CD4-positive, alpha-beta T cell treated with Interleukin-15 for 4 hours (primary cell): Measurements from ENCODE around the gene SLC37A1.

Experiments
- DNase-seq: peaks from one replicate; pipeline ENCODE4 v3.0.0-alpha.2; 2020; ENCODE audit warnings: low spot score

Gene SLC37A1

GRCh38 chr21:42562816-42563215 is 49.2 kb downstream of the SLC37A1 start:
- no peak for DNase-seq

GRCh38 chr21:42563261-42563660 is 49.6 kb downstream of the SLC37A1 start:
- DNase-seq, result no peak

- no peak for DNase-seq
Observed at GRCh38 chr21:42563686-42564085, 50.0 kb downstream of the SLC37A1 start.

- no peak for DNase-seq
Observed at GRCh38 chr21:42564561-42564971, 50.9 kb downstream of the SLC37A1 start.

GRCh38 chr21:42565206-42565810 is 51.7 kb downstream of the SLC37A1 start:
- DNase-seq, result no peak

DNA sequence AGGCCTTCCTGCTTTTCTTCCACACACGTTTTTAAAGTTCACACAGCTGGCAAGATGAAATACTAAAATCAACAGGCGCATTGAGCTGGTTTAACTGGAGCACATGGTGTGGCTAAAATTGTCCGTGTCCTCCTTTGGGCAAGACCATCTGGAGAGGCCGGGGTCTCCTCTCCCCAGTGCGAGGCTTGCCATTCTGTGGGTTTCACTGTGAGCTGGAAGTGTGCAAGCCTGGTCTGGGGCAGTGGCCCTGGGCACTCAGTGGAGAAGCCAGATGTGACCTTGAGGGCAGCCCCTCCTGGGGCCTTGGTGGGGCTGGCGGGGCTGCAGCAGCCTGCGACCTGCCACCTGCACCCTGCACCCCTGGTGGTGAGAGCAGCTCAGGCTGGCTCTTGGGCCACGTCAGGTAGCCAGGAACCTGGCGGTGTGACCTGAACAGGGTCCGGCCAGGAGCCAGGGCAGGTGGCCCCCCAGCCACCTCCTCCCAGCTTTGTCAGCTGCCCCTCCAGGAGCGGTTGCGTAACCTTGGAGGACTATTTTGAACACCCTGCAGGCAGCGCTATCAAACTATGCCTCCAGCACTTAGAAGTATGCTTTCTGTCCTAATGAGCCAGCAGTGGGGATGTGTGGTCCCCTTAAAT is 52.4 kb downstream of the SLC37A1 start:
- DNase-seq, result no peak

DNA sequence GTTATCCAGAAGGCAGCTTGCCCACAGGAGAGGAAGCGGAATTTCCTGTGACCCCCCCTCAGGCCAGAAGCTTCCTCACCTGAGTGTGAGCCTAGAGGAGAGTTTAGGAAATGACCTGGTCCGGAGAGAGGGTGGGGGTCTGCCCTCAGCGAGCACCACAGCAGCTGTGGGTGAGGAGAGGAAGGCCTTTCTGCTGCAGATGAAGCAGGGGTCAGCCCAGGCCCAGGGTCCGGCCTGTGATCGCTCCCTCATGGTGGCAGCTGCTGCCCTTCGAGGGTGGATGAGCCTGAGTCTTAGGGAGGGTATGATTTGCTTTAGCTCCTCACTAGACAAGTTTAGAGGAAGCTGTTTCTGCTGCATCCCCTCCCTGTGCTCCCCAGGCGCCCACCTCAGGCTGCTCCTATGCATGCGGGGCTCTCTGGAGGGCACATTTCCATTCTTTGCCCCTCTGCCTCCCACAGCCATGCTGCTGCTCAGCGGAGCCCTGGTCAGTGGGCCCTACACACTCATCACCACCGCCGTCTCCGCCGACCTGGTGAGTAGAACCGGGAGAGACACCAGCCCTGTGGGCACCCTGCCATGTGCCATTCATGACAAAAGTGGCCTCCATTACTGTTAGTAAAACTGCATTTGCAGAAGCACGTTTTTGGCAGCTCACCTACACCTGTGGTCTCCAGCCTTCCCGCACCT is 53.0 kb downstream of the SLC37A1 start:
- no peak for DNase-seq

GRCh38 chr21:42567214-42567555 is 53.5 kb downstream of the SLC37A1 start:
- DNase-seq, result no peak

- no peak for DNase-seq
Observed at GRCh38 chr21:42567861-42568260, 54.2 kb downstream of the SLC37A1 start.

GRCh38 chr21:42568376-42568775 is 54.7 kb downstream of the SLC37A1 start:
- DNase-seq, result no peak

- DNase-seq, result no peak
Observed at GRCh38 chr21:42568866-42569731, 55.4 kb downstream of the SLC37A1 start.

DNA sequence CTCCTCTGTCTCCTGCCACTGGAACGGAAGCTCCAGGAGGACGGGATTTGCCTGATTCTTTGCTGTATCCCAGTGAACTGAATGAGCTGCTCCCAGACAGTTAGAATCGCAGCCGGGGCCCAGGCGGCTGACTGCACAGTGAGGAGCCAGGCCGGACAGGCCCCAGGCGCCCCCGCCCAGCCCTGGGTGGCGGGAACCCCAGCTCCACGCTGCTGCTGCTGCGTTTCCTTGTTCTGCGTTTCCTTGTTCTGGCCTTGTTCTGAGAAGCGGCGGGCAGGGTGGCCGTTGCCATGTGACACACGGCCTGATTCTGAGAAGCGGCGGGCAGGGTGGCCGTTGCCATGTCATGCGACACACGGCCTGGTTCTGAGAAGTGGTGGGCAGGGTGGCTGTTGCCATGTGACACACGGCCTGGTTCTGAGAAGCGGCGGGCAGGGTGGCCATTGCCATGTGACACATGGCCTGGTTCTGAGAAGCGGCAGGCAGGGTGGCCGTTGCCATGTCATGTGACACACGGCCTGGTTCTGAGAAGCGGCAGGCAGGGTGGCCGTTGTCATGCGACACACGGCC is 56.2 kb downstream of the SLC37A1 start:
- DNase-seq, result no peak

DNA sequence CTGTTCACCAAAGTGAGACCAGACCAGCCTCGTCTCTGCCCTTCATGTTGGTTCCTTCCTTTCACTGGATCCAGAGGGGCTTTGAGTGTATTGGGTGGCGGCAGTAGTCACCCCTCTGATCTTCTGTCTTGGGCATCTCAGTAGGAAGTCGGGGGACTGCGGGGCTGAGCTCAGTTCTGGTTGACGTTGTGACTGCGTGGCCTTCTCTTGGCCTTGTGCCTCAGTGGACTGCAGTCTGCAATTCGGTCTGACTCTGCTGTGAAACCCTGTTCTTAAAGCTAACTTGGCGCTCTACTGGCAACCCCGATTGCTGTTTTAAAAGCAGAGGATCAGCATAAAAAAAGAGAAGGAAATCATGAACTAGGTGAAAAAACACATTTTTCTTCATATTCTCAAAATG is 56.7 kb downstream of the SLC37A1 start:
- DNase-seq, result no peak

- DNase-seq, result no peak
Observed at GRCh38 chr21:42570841-42571387, 57.3 kb downstream of the SLC37A1 start.

- DNase-seq, result no peak
Observed at GRCh38 chr21:42571391-42572150, 57.9 kb downstream of the SLC37A1 start.

GRCh38 chr21:42572906-42573495 is 59.3 kb downstream of the SLC37A1 start:
- DNase-seq, result no peak

DNA sequence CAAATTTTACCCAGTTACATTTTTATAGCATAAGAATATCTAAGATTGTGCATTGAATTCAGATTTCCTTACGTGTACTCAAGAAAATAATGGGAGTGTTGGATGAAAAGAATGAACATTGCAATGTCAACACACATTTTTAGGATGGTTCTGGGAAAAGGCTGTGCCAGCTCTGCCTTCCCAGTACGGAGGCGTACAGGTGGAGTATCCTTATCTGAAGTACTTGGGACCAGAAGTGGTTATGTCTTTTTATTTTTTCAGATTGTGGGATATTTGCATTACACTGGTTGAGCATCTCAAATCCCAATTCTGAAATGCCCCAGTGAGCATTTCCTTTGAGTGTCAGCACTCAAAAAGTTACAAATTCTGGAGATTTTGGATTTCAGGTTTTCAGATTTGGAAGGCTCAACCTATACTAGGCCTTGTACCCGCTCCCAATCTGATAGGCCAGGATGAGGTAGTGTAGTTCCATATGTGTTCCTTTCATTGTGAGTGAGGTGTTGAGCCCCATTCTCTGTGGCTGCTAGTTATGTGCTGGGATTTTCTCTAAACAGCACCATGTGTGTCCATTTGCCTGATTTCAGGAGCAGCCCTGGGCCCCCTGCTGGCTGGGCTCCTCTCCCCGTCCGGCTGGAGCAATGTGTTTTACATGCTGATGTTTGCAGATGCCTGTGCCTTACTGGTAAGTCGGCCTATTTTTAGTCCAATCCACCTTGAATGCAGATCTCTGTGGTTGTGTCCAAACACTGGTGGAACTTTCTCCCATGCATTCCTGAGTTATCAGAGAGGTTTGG is 60.8 kb downstream of the SLC37A1 start:
- DNase-seq, result no peak

DNA sequence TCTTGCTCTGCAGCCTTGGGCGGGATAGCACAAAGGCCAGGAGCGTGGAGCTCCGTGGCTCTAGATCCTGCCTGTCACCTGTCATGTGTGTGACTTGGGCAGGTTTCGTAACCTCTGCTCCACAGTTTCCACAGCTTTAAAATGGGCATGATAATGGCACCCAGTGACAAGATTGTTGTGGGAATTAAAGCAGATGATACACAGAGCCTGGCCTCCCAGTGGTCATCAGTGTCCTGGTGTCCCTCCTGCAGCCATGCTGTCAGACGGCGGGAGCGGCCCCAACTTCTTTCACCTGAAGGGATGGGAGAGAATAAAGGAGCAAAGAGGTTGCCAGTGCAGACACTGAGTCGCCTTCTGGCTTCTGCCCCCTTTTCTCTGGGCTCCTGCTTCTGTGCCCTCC is 61.5 kb downstream of the SLC37A1 start:
- DNase-seq, result no peak

- no peak for DNase-seq
Observed at GRCh38 chr21:42576639-42577038, 63.0 kb downstream of the SLC37A1 start.

DNA sequence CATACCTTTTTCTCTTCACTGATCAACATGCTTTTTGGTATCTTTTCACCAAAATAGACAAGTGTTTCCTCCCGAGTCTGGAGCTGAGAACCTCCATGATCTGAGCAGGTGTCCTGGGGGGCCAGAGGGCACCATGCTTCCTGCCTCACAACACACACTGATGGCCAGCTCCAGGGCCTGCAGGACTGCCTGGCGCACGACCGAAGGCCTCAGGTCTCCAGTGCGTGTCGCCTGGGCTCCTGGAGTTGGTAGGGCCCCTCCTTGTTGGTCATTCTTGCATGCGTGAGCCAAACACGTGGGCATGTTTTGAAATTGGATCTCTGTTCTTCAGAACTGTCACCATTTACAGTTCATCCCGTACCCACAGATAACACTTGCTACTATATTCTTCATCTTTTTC is 64.4 kb downstream of the SLC37A1 start:
- DNase-seq, result no peak
